GM18951 (cell line): ENCODE results near the gene BAHCC1.

Experiments
- POLR2A ChIP-seq: IDR thresholded peaks from 4 replicates; pipeline ENCODE4 v1.6.1; 2011; ENCODE audit warnings: mild to moderate bottlenecking; ENCODE audit not compliant: insufficient read length, insufficient read depth; ENCODE audit errors: extremely low read depth
- in situ Hi-C: fragments of 300-500 bp; cut with MboI; formaldehyde crosslinking; loops from one replicate; pipeline ENCODE4 v1.12.0; 2022; ENCODE audit warnings: low sequenced_read_pairs, mixed read lengths, inconsistent platforms; ENCODE audit not compliant: unreplicated experiment

The BAHCC1 gene

DNA sequence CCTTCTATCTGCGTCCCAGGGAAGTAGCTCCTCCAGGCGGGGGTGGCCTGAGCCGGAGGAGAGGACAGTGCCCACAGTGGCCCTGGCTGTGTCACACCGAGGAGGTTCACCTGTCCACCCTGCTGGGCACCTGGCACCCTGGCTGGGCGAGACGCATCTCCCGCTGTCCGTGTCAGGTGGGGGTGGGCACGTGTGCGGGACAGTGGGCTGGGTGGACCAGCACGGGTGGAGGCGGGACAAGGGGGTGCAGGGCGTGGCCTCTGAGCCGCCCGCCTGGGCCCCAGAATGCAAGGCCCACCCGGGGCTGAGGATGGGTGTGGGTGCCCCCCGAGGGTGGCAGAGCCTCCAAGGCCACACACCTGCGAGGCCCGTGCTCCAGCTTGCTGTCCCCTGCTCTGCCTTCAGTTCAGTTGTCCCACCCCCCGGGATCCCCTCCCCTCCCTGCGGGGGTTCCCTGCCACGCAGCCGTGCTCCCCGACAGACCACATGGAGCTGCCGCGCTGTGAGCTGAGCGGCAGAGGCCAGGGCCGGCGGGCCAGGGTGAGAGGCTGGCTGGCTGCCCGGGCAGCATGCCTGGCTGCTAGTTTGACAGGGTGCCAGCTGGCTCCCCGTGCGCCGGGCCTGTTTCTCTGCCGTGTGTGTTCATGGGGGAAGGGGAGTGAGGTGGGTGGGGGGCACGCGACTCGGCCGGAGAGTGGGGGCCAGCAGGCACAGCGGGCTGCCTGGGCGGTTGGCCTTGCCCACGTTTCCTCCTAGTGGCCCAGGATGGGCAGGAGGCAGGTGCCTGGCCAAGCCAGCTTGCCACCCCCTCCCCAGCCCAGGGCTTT is 33.9 kb downstream of the BAHCC1 start:
- in situ Hi-C loops = no loop called here
- no peak for TF ChIP-seq POLR2A

DNA sequence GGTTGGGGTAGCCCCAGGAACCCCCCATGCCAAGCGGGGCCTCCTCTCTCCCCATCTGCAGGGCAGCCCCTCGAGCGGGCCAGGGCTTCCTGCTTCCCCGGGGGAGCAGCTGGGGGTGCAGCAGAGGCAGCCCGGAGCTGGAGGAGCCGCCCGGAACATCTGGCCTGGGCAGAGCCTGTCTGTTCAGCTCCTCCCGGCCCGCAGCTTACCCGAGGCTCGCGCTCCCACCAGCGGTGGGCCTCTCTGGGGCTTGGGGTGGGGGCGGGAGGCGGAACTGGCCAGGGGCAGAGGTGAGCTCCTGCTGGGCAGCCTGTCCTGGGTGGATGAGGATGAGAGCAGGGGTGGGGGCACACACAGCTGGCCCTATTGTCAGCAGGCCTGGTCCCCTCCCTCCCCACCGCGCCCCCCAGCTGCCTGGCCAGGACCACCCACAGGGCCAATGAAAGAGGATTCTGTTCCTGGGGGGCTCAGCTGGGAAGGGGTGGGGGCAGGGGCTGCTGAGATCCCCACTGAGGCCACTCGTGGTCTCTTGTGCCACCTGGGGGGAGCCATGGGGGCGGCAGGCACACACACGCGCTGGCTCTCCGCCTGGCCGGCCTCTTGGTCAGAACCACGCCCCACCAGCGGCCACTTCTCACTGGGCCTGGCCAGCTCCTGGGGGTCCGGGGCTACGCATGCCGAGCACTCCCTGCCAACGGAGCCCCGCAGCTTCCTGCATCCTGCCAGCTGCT is 34.7 kb downstream of the BAHCC1 start:
- TF ChIP-seq POLR2A = no peak
- in situ Hi-C loops = no loop called here

DNA sequence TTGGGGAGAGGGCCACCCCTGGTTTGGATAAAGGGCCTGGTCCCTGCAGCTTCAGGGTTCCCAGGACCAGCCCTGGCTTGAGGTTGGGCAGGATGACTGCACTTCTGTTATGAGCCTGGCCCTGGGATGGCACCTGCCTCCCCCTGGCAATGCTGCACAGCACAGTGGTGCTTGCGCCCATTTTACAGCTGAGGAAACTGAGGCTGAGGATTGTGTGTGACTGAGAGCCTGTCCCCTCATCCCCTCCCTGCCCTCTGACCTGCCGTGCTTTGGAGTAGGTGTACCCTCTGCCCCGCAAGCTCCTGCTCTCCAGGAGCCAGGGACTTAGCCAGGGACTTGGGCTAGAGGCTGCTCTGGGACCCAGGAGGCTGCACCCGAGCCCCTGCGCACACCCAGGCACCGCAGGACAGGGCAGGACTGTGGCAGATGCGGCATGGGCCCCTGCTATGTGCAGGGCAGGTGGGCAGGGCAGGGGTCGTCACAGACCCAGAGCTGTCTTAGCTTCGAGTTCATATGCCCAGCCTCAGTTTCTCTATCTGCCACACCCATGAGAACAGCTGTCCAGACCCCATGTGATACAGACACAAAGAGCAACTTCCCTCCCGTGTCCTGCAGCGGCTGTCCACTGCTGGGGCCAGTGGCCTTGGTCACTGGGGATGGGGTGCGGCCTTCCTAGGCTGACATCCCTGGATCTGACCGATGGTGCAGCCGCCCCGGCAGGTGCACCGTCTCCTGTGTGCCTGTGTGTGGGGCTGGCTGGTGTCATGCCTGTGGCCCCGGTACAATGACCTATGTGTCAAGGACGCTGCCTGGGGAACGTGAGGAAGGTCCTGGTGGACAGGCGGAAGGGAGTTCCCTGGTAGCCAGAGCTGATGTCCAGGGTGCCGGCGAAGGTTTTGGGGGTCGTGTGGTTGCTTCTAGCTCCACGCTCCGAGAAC is 36.6 kb downstream of the BAHCC1 start:
- no peak for TF ChIP-seq POLR2A
- in situ Hi-C loops = no loop called here

DNA sequence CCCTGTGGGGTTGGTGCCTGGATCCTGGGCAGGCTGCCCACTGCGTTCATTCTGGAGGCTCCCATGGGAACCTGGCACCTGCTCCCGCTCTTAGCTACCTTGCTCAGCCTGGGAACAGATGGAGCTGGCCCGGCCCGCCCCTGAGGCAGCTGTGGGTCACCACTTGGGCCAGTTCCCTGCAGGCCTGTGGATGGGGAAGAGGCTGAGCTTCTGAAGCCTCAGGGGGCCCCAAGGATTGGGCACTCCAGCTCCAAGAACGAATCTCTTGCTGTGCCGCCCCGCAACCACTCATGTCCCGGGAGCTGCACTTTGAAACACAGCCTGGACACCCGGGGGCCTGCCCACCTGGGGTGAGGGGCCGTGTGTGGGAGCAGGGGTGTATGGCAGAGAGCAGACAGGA is 37.7 kb downstream of the BAHCC1 start:
- in situ Hi-C loops = no loop called here
- no peak for TF ChIP-seq POLR2A

DNA sequence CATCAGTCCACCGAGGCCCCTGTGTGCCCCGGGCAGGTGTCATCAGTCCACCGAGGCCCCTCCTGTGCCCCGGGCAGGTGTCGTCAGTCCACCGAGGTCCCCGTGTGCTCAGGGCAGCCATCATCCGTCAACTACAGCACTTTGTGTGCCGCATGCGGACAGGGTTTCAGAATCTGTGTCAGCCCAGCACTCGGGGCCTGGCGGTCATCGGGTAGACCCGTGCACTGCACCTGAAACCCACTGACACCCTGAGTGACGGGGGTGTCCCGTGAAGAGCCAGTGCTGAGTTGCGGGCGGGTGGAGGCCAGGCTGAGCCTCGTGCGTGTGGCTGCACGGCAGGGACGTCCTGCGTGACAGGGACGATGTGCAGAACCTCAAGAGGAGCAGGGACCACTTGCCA is 38.4 kb downstream of the BAHCC1 start:
- in situ Hi-C loops = no loop called here
- no peak for TF ChIP-seq POLR2A

DNA sequence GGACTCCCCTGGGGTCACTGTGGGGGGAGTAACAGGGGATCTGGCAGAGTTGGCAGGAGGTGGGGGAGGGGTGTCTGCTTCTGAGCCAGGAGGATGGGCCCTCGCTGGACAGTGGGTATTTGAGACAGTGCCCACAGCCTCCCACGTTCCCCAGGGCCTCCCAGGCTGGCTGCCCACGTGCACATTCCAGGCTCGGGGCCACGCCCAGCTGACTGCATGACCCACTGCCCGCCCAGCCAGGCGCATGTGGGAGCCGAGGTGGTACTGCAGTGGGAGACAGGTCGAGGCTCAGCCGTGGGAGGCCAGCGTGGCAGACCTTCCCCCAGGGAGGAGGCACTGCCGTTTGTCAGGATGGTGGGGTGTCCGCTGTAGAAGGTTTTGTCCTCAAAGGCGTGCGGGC is 38.8 kb downstream of the BAHCC1 start:
- TF ChIP-seq POLR2A = no peak
- in situ Hi-C loops = no loop called here

DNA sequence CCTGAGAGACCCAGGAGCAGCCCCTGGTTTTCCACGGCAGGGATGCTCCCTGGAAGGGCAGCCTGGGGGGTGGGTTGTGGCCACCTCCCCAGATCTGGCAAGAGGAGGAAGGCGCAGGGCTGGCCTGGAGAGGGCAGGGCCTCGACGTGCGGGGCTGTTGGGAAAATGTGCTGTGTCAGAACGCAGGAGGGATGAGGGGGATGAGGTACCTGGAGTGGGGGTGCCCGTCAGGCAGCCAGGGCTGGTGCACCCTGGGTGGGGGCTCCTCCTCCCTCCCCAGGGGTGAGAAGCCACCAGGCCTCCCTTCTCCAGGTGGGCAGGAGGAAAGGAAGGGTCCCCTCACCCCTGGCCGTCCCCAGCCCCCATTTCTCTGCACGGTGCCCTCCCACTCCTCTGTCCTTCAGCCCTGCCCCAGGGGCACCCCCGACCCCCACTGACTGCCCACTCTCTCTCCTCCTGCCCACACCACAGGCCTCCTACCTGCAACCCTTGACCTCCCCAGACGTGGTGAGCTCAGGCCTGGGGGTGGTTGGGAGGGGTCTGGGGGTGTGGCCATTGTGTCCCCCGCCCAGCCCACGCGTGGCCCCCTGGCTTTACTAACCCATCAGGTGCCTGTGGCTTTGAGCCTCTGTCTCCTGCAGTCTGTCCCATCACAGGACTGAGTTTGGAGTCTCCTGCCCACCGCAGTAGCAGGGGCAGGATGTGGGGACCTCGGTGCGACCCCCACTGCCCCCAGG is 39.6 kb downstream of the BAHCC1 start:
- no peak for TF ChIP-seq POLR2A
- in situ Hi-C loops = no loop called here

DNA sequence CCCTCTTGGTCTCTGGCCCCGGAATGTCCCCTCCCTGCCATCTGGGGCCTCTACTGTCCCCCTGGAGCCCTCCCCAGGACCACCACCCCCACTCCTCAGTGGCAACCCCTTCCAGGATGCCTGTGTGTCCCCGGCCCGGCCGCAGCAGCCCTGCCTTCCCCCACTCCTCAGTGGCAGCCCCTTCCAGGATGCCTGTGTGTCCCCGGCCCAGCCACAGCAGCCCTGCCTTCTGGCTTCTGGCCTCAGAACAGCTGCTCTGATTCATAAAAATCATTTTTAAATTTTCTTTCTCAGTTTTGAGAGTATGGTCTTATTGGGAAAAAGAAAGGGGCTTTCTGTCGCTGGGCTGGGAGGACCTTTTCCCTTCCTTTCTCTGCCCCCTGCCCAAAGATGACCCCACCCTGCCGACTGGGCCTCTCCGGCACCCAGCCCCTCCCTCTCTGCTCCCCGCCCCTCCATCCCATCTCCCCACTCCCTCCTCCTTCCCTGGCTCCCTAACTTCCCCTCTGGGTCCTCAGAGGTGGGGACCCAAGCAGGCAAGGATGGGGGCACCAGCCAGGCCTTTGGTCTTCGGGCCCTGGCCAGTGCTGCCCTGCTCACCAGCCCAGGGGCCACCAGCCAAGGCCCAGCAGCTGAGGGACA is 40.5 kb downstream of the BAHCC1 start:
- in situ Hi-C loops = no loop called here
- no peak for TF ChIP-seq POLR2A

DNA sequence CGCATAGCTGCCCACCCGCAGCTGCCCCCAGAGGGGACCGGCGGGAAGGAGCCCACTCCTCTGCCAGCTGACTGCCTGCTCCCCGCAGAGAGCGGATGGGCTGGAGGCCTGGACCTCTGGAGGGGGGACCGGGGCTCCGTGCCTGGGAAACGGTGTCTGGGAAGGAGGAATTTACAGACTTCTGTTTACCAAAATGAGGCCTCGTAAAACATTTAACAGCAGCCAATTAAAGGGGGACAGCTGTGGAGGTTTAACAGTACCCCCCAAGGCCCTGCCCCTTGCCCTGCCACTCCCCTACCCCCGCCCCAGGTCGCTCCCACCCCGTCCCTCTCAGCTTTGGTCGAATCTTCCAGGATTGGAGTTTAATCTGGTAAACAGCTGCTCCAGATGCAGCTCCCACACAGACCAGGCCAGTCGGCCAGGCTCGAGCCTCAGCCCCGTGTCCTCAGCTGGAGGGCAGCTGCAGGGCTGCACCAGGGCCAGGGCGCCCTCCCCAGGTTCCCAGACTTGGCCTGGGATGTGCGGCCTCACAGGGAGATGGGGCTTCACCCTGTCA is 41.1 kb downstream of the BAHCC1 start:
- TF ChIP-seq POLR2A = no peak
- in situ Hi-C loops = no loop called here

DNA sequence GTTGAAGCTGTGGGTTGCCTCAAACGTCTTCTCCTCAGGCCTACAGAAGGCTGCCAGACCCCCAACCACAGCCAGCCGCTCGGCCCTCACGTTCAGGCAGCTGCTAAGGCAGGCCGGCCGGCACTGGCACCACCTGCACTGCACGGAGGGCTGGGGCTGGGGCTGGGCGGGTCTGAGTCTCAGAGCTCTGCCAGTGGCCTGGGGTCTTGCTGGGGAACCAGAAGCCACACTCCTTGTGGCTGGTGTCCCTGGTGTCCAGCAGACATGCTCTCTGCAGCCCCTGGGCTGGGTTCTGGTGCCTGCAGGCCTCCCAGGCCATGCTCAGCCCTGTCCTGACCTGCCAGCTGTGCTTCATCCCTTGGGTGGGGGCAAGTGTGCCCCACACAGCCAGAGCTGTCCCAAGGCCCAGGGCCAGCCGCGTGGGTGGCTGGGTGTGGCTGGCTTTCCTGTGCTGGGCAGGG is 42.0 kb downstream of the BAHCC1 start:
- TF ChIP-seq POLR2A = no peak
- in situ Hi-C loops = no loop called here

DNA sequence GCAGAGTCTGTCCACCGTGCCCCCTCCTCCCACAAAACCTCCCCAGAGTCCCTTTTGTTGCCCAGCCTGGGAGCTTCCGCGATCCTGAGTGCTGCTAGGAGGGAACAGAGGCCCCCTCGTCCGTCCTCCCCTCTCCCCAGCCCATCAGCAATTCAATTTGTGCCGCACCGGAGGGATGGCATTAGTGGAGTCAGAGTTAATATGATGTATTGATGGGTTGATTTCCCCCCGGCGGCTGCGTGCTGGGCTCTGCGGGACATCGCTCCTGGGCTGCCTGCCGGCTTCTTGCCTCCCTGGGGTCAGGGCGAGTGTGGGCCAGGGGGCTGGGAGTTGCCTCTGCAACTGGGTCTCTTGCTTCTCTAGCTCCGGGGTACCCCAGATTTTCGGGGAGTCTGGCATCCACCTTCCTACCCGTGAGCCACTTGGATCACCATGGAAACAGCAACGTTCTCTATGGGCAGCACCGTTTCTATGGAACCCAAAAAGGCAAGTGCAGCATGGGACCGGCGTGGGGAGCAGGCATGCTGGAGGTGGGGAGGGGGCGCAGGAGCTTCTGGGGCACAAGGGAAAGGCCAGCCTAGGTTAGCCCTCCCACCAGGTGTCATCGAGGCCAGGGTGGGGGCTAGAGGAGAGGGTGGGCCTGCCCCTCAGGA is 42.9 kb downstream of the BAHCC1 start:
- no peak for TF ChIP-seq POLR2A
- in situ Hi-C loops = no loop called here

DNA sequence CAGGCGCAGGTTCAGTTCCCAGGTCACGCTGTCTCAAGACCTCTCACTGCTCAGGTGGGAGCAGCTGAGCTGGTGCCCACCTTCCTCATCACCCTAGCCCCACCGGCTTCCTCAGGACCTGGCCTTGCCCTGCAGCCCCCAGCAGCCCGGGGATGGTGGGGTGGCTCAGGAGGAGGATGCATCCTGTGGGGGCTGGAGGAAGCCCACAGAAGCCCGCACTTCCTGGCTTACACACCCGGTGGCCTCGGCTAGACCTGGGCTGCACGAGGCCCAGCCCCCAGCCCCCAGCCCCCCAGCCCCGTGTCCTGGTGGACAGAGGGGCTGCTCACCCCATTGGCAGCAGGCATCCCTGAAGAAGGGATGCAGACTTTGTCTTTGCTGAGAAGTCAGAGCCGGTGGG is 43.4 kb downstream of the BAHCC1 start:
- in situ Hi-C loops = no loop called here

More for the DNA sequence above, 43.4 kb downstream of the BAHCC1 start:
- TF ChIP-seq POLR2A = no peak
